ENCODE data around the gene MAPKAP1.

Gene MAPKAP1

DNA sequence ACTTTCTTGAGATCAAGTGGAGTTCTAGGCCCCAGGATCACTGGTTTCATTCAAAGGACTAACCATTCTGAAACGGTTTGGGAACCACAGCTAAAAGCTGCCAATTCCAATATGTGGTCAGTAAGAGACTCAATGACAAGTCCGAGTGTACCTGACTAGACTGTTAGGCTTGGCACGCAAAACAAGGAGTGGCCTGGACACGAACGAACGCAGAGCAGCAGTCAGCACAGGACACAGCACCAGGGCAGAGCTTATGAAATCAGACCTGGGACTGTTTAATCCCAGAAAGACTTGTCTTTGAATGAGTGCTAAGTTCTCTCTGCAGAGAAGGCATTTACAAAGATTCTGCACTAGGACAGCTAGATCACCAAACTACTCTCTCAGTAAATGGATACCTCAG lies 231.6 kb downstream of the MAPKAP1 start:
- no peak for DNase-seq

DNA sequence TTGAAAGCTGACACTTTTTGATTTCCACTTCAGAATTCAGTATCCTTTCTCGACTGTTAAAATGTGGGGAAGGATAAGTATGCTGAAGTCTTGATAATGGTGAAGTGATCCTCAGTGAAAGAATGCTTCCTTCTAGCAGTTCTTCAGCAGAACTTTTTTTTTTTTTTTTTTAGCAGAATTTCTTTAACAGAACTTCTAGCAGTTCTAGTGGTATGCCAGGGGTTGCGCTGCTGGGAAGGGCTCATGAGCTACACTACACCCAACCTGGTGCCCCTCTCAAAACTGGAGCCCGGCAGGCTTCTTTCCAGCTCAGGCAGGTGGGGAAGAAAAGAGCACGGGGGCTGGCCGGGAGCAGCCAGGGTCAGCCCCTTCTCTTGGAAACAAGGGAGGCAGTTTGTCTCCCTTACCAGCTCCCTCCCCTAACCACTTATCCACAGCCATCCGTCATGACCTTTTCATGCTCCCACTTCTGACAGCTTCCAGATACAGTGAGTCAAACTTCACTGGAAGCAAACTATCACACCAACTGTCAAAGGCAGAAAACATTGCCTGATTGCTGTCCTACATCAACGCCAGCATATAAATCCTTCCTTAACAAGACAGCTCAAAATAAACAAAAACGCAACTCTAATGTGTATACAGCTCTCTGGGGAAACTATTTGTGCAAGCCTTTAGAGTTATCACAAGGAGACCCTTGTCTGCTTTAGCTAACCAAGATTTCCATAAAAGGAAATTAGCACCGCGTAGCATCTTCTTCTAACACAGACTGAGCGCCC lies 233.9 kb downstream of the MAPKAP1 start:
- no peak for DNase-seq

DNA sequence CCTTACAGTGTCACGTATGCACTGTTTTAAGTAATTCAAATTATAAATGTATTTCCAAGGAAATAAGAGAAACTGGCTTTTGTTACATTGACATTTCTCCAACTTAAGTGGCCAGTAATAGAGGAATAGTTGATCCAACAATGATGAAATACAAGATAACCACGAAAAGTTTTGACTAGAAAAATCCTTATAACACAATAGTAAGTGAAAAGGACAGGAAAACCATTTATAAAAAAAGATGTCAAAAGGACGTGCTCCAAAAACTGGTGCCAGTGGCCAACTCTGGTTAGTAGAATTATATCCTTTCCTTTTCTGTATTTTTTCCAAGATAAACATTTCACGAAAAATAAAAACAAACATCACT lies 234.5 kb downstream of the MAPKAP1 start:
- DNase-seq = no peak

- no peak for DNase-seq
These were observed 236.0 kb downstream of the MAPKAP1 start for GRCh38 chr9:125470767-125471580.

DNA sequence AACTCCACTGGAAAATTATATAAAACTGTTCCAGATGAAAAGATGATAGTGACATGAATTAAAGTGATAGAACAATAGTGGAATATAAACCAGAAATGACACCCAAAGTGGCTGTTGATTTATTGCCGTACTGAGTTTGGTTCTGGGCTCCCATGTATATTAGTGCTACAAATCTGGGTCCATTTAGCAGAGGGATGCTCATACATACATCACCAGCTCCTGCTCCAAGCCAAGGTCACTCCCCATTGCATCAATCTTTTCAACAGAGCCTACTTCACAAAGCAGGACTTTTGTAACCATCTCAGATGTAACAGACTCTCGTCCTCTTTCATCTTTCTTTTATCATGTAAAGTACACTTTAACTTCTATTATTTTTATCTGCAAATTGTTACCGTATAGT lies 236.8 kb downstream of the MAPKAP1 start:
- DNase-seq = no peak

DNA sequence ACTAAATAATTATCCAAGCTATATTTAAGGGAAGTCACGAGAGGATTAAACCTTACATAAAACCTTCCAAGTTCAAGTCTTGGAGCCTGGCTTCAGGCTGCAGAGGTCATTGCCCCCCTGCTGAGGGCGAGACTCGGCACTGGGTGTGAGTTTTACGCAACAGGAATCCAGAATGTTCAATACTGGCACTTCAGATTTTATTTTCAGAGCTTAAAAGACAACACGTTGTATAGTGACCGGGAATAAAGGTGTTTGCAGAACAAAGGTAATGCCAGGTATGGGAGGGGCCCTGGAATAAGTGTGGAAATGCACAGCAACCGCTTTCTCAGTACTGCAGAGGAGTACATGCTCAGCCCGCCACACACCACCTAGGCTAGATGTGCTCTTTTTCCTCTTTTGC lies 238.4 kb downstream of the MAPKAP1 start:
- no peak for DNase-seq

- DNase-seq = no peak
These were observed 239.8 kb downstream of the MAPKAP1 start for GRCh38 chr9:125467116-125467740.

GRCh38 chr9:125466411-125466810 lies 240.6 kb downstream of the MAPKAP1 start:
- DNase-seq = no peak

GRCh38 chr9:125464591-125465385 lies 242.2 kb downstream of the MAPKAP1 start:
- DNase-seq = no peak

DNA sequence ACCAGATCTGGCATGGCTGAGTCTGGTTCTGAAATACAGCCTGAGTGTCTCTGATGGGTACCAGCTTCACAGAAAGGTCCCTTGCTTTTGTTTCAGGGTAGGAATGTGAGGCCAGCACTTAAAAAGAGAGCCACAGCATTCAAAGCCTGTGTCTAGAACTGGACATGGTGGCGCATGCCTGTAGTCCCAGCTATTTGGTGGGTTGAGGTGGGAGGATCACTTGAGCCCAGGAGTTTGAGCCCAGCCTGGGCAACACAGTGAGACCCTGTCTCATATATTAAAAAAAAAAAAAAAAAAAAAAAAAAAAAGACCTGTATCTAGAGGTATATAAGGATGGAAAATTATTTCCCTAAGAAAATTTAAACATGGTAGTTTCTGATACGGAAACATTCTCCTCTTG lies 243.1 kb downstream of the MAPKAP1 start:
- no peak for DNase-seq

- no peak for DNase-seq
These were observed 244.1 kb downstream of the MAPKAP1 start for GRCh38 chr9:125462861-125463291.

- DNase-seq = no peak
These were observed 245.3 kb downstream of the MAPKAP1 start for GRCh38 chr9:125461636-125462190.

DNA sequence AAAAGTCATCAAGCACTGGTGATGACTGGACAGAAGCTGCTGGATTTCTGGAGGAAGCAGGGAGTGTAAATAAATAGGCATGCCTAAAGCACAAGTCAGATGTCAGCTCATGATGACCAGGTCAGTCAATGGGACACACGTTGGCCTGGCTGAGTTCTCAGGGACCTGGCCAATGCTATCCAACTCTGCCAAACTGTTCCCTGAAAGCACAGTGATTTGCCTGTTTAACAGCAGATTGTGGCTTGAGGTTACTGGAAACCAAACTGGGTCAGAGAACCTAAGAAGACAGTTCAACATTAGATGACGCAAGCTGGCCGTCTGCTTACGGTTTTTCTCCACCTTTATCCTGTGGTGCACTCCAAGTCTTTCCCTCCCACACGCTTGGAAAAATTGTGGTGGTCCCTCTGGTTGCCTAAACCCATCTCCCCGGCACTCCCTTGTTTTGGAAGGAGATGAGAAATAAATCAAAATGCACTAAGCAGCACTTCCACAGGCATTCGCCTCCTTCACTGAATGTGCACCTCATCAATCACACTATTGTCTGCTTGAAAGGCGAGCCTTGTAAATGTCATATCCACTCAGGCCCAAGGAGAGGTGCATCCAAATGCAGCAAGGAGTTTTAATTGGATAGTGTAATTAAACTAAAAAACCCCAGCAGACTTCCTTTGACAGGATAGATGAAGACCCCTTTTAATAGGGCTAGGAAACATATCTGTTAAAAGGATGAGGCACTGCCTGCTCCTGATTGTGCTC lies 245.9 kb downstream of the MAPKAP1 start:
- DNase-seq = no peak

GRCh38 chr9:125460346-125460745 lies 246.7 kb downstream of the MAPKAP1 start:
- DNase-seq = no peak

GRCh38 chr9:125457357-125457756 lies 249.7 kb downstream of the MAPKAP1 start:
- no peak for DNase-seq

- DNase-seq = no peak
These were observed 251.1 kb downstream of the MAPKAP1 start for GRCh38 chr9:125455876-125456275.

DNA sequence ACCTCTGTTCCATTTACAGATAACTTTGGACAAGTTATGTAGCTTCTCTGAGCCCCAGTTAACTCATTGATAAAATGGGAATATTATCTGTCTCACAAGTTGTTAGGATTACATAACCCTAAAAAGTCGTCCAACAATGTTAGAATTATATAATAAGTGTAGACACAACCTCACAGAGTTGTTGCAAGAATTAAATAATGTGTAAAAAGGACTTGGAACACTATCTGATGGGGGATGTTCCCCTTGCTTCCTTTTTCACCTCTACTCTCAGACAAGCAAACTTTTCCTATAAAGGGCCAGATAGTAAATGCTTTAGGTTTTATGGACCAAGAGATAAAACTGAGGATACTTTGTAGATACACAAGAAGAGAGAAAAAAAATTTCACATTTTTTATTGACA lies 251.9 kb downstream of the MAPKAP1 start:
- no peak for DNase-seq

DNA sequence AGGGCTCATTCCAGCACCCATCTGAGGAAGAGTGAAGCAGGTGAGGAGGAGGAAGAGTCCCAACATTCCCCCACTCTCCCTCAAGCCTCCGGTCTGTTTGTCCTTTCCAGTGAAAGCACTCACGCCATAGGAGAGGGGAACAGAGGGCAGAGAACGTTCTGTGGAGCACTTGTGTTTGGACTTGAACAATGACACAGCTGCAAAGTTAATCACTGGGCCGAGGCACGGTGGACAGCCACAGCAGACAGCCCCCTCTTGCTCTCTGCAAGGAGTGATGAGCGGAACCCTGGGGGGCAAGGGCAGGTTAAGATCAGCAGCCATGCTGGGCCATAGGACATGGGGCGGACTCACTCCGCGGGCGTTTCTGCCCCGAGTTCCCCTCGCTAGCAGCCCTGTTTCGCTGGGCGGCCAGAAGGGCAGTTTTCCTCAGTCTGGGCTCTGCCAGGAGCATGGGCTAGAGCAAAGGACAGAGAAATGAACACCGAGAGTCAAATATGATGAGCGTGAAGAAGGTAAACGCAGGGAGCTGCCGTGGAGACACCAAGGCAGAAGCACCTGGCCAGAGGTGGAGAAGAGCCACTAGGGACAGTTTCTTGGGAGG lies 259.7 kb downstream of the MAPKAP1 start:
- DNase-seq = no peak

DNA sequence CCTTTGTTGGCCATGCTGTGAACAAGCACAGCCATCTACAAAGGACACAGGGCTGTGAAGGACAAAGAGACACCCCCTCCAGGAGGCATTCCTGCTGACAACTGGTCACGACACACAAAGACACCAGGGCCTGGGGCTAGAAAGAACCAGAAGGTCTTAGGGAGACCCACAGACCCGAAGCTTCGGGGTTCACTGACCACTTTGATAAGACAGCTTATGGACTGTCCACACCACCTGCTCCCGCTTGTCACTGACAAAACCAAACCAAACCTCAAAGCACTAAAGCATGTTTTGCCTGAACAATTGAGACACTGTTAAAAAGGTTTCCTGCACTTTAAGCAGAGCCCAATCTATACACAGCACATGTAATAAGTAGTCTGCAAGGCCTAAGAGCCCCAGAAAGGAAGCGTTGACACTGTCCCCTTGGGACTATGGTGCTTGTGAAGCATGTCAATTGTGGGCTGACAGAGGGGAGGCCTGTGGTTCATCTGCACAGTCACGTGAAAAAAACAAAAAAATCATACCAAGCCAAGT lies 260.4 kb downstream of the MAPKAP1 start:
- no peak for DNase-seq

- DNase-seq = no peak
These were observed 262.0 kb downstream of the MAPKAP1 start for GRCh38 chr9:125444956-125445506.

GRCh38 chr9:125444166-125444565 lies 262.8 kb downstream of the MAPKAP1 start:
- DNase-seq = no peak

Measured in T-helper 9 cell (primary cell).